Measurements from ENCODE around the gene C1QTNF12. TPM values are rescaled to one million over a fixed set of nuclear protein-coding genes. Genes with fewer than 3 reads are reported as not detected.

C1QTNF12 gene
- 2.5 and 7.0 TPM in 2 replicates for total RNA-seq (2014; rRNA removed; shearing (Covaris generic))

GRCh38 chr1:1246577-1247340, at the start of gene C1QTNF12:
TSS of gene C1QTNF12 (minus strand) at chr1:1246722. CDS start at chr1:1246690, 32 bp downstream.

GRCh38 chr1:1273512-1274298, 27.2 kb upstream of the C1QTNF12 start, which contains the start of gene UBE2J2:
TSS of gene UBE2J2 (minus strand) at chr1:1273854. CDS start at chr1:1267992, 5,862 bp downstream.

GRCh38 chr1:1232208-1232795, 14.2 kb downstream of the C1QTNF12 start, which contains the start of gene B3GALT6:
TSS of gene B3GALT6 (plus strand) at chr1:1232237. CDS start at chr1:1232279, 42 bp downstream.

GRCh38 chr1:1231400-1232207, 14.9 kb downstream of the C1QTNF12 start, which contains the start of gene SDF4:
TSS of gene SDF4 (minus strand) at chr1:1232001. CDS start at chr1:1228772, 3,229 bp downstream.

GRCh38 chr1:1213345-1214265, 32.9 kb downstream of the C1QTNF12 start, which contains the start of gene TNFRSF4:
TSS of gene TNFRSF4 (minus strand) at chr1:1214153. CDS start at chr1:1214127, 26 bp downstream.

GRCh38 chr1:1206376-1206965, 40.1 kb downstream of the C1QTNF12 start, which contains the start of gene TNFRSF18:
TSS of gene TNFRSF18 (minus strand) at chr1:1206592. CDS start at chr1:1206571, 21 bp downstream.

Small RNA genes within 50 kb of the gene (small RNA-seq; reads per million reads assigned to genes)
- gene MIR6726, result not detected

Other genes starting within 250 kb of the C1QTNF12 start
- 63.6 and 83.1 TPM in 2 replicates for gene HES4, start 246.6 kb downstream of the C1QTNF12 start, total RNA-seq (2014; rRNA removed; shearing (Covaris generic))
- gene ISG15, start 233.2 kb downstream of the C1QTNF12 start, total RNA-seq (2014; rRNA removed; shearing (Covaris generic)), result 26.2 and 29.1 TPM in 2 replicates
- 94.2 and 99.7 TPM in 2 replicates for gene AGRN, start 226.6 kb downstream of the C1QTNF12 start, total RNA-seq (2014; rRNA removed; shearing (Covaris generic))
- gene RNF223, start 172.4 kb downstream of the C1QTNF12 start, total RNA-seq (2014; rRNA removed; shearing (Covaris generic)), result 0.56 TPM in 1 of 2 replicates, not detected in the other
- 20.3 and 23.0 TPM in 2 replicates for gene C1orf159, start 130.6 kb downstream of the C1QTNF12 start, total RNA-seq (2014; rRNA removed; shearing (Covaris generic))
- not detected in 2 replicates for gene TTLL10, start 72.8 kb downstream of the C1QTNF12 start, total RNA-seq (2014; rRNA removed; shearing (Covaris generic))
- gene TNFRSF18, start 40.1 kb downstream of the C1QTNF12 start, total RNA-seq (2014; rRNA removed; shearing (Covaris generic)), result not detected in 2 replicates
- not detected in 2 replicates for gene TNFRSF4, start 32.6 kb downstream of the C1QTNF12 start, total RNA-seq (2014; rRNA removed; shearing (Covaris generic))
- 86.0 and 88.9 TPM in 2 replicates for gene SDF4, start 14.7 kb downstream of the C1QTNF12 start, total RNA-seq (2014; rRNA removed; shearing (Covaris generic))
- 28.7 and 31.5 TPM in 2 replicates for gene B3GALT6, start 14.5 kb downstream of the C1QTNF12 start, total RNA-seq (2014; rRNA removed; shearing (Covaris generic))
- 97.6 and 120 TPM in 2 replicates for gene UBE2J2, start 27.1 kb upstream of the C1QTNF12 start, total RNA-seq (2014; rRNA removed; shearing (Covaris generic))
- gene SCNN1D, start 33.7 kb upstream of the C1QTNF12 start, total RNA-seq (2014; rRNA removed; shearing (Covaris generic)), result 1.2 and 2.1 TPM in 2 replicates
- 30.1 and 39.1 TPM in 2 replicates for gene ACAP3, start 61.2 kb upstream of the C1QTNF12 start, total RNA-seq (2014; rRNA removed; shearing (Covaris generic))
- 34.9 and 47.2 TPM in 2 replicates for gene PUSL1, start 61.9 kb upstream of the C1QTNF12 start, total RNA-seq (2014; rRNA removed; shearing (Covaris generic))
- 138 and 141 TPM in 2 replicates for gene INTS11, start 77.9 kb upstream of the C1QTNF12 start, total RNA-seq (2014; rRNA removed; shearing (Covaris generic))
- 18.9 and 23.5 TPM in 2 replicates for gene CPTP, start 78.1 kb upstream of the C1QTNF12 start, total RNA-seq (2014; rRNA removed; shearing (Covaris generic))
- 0.30 and 0.56 TPM in 2 replicates for gene TAS1R3, start 84.6 kb upstream of the C1QTNF12 start, total RNA-seq (2014; rRNA removed; shearing (Covaris generic))
- 115 TPM in 2 replicates for gene DVL1, start 102.7 kb upstream of the C1QTNF12 start, total RNA-seq (2014; rRNA removed; shearing (Covaris generic))
- gene MXRA8, start 111.8 kb upstream of the C1QTNF12 start, total RNA-seq (2014; rRNA removed; shearing (Covaris generic)), result 0.77 TPM in 1 of 2 replicates, not detected in the other
- 307 and 311 TPM in 2 replicates for gene AURKAIP1, start 128.5 kb upstream of the C1QTNF12 start, total RNA-seq (2014; rRNA removed; shearing (Covaris generic))
- 221 and 241 TPM in 2 replicates for gene CCNL2, start 152.6 kb upstream of the C1QTNF12 start, total RNA-seq (2014; rRNA removed; shearing (Covaris generic))
- gene MRPL20, start 160.6 kb upstream of the C1QTNF12 start, total RNA-seq (2014; rRNA removed; shearing (Covaris generic)), result 286 and 336 TPM in 2 replicates
- not detected in 2 replicates for gene ANKRD65, start 174.6 kb upstream of the C1QTNF12 start, total RNA-seq (2014; rRNA removed; shearing (Covaris generic))
- 1.9 and 4.9 TPM in 2 replicates for gene VWA1, start 189.0 kb upstream of the C1QTNF12 start, total RNA-seq (2014; rRNA removed; shearing (Covaris generic))
- gene ATAD3C, start 203.0 kb upstream of the C1QTNF12 start, total RNA-seq (2014; rRNA removed; shearing (Covaris generic)), result not detected in 2 replicates
- gene ATAD3B, start 225.0 kb upstream of the C1QTNF12 start, total RNA-seq (2014; rRNA removed; shearing (Covaris generic)), result 52.9 and 59.0 TPM in 2 replicates